ENCODE data around the gene PTPRU. TPM values are rescaled to one million over a fixed set of nuclear protein-coding genes. Genes with fewer than 3 reads are reported as not detected.

PTPRU gene
- total RNA-seq, 1 donor from 2014 or later = 32.7 TPM

- H3K4me3 ChIP-seq = no peak overlapping the region
- H3K27me3 ChIP-seq = no peaks in the 10 kb centered on the region
- H3K9me3 ChIP-seq = no peaks in the 10 kb centered on the region
- no peak overlapping the region for H3K27ac ChIP-seq
- no peak for TF ChIP-seq CTCF (IDR thresholded peaks at IDR 0.05)
- no peak for DNase-seq (ENCODE audit: low spot score in 2 of 2)
- peaks cover 0 to 10% of the 10 kb centered on the region in 2 donors for H3K4me1 ChIP-seq
- intact Hi-C loops (cut with DNase I) = no loop called here
- H3K36me3 ChIP-seq = peaks cover under 1 to 10% of the 10 kb centered on the region in 2 donors
Observed at GRCh38 chr1:29270929-29271521, 34.7 kb downstream of the PTPRU start.

- Histone ChIP-seq H3K4me1 (peaks cover 0 to 10% of the 10 kb centered on the region in 2 donors), H3K27ac (no peak overlapping the region), H3K36me3 (peaks cover 6 to 17% of the 10 kb centered on the region in 2 donors), H3K27me3 (no peaks in the 10 kb centered on the region), H3K9me3 (no peaks in the 10 kb centered on the region), H3K4me3 (no peak overlapping the region)
- intact Hi-C loops (cut with DNase I) = no loop called here
- DNase-seq (ENCODE audit: low spot score in 2 of 2) = no peak
- TF ChIP-seq CTCF (IDR thresholded peaks at IDR 0.05) = no peak
Observed at GRCh38 chr1:29271724-29272123, 35.4 kb downstream of the PTPRU start.

- intact Hi-C loops (cut with DNase I) = no loop called here
- no peak for DNase-seq (ENCODE audit: low spot score in 2 of 2)
- H3K27me3 ChIP-seq = no peaks in the 10 kb centered on the region
- H3K9me3 ChIP-seq = no peaks in the 10 kb centered on the region
- peaks cover 9 to 23% of the 10 kb centered on the region in 2 donors for H3K36me3 ChIP-seq
- no peak overlapping the region for H3K27ac ChIP-seq
- peaks cover 0 to 10% of the 10 kb centered on the region in 2 donors for H3K4me1 ChIP-seq
- H3K4me3 ChIP-seq = no peak overlapping the region
- TF ChIP-seq CTCF (IDR thresholded peaks at IDR 0.05) = no peak
Observed at GRCh38 chr1:29272147-29272907, 36.0 kb downstream of the PTPRU start.

DNA sequence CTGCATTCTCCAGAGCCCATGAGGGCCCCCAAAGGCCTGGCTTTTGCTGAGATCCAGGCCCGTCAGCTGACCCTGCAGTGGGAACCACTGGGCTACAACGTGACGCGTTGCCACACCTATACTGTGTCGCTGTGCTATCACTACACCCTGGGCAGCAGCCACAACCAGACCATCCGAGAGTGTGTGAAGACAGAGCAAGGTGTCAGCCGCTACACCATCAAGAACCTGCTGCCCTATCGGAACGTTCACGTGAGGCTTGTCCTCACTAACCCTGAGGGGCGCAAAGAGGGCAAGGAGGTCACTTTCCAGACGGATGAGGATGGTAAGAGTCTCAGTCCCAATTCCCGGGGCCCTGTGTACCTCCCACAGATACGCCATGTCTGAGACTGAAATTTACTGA, 39.1 kb downstream of the PTPRU start:
- Histone ChIP-seq H3K9me3 (no peaks in the 10 kb centered on the region), H3K36me3 (peaks cover 22 to 47% of the 10 kb centered on the region in 2 donors), H3K27ac (no peak overlapping the region), H3K27me3 (no peaks in the 10 kb centered on the region), H3K4me1 (peaks cover 0 to 10% of the 10 kb centered on the region in 2 donors), H3K4me3 (no peak overlapping the region)
- no peak for DNase-seq (ENCODE audit: low spot score in 2 of 2)
- TF ChIP-seq CTCF (IDR thresholded peaks at IDR 0.05) = no peak
- intact Hi-C loops (cut with DNase I) = no loop called here

- Histone ChIP-seq H3K27ac (no peak overlapping the region), H3K9me3 (no peaks in the 10 kb centered on the region), H3K27me3 (no peaks in the 10 kb centered on the region), H3K4me1 (no peaks in the 10 kb centered on the region), H3K4me3 (no peak overlapping the region), H3K36me3 (peaks cover 22 to 55% of the 10 kb centered on the region in 2 donors)
- no peak for TF ChIP-seq CTCF (IDR thresholded peaks at IDR 0.05)
- DNase-seq (ENCODE audit: low spot score in 2 of 2) = no peak
- intact Hi-C loops (cut with DNase I) = no loop called here
Observed at GRCh38 chr1:29278124-29278523, 41.8 kb downstream of the PTPRU start.
